Measurements from ENCODE around the gene RBBP4.

- TF ChIP-seq CTCF (tag by site-specific recombination; IDR thresholded peaks at IDR 0.05) (no peak), ZBTB7A (tag by site-specific recombination; IDR thresholded peaks at IDR 0.05; ENCODE audit: low read depth) (no peak), ZXDB (tag by site-specific recombination; IDR thresholded peaks at IDR 0.05) (no peak), ZNF2 (tag by site-specific recombination; IDR thresholded peaks at IDR 0.05) (no peak), ZNF510 (tag by site-specific recombination; IDR thresholded peaks at IDR 0.05; ENCODE audit: insufficient replicate concordance) (no peak), ZNF121 (tag by site-specific recombination; IDR thresholded peaks at IDR 0.05) (no peak), ZNF175 (tag by site-specific recombination; IDR thresholded peaks at IDR 0.05) (no peak)
Measured at GRCh38 chr1:32618673-32619221, 32.3 kb upstream of the RBBP4 start.

Data from HEK293 (cell line).